ENCODE data around the gene AFP.

DNA sequence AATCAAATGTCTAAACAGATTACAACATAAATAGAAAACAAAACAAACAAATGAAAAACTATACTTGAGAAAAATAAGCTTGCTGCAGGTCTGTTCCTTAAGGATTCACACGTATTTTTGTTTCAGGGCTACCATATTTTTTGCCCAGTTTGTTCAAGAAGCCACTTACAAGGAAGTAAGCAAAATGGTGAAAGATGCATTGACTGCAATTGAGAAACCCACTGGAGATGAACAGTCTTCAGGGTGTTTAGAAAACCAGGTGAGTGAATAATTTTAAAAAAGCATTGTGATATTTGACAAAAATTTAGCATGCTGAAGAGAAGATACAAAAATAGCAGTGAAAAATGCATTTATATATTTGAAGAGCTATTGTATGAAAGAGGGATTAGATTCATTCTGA, 2.0 kb downstream of the AFP start:
- no peak for TF ChIP-seq POLR2A (IDR thresholded peaks at IDR 0.05)
- TF ChIP-seq, protein P1, sequence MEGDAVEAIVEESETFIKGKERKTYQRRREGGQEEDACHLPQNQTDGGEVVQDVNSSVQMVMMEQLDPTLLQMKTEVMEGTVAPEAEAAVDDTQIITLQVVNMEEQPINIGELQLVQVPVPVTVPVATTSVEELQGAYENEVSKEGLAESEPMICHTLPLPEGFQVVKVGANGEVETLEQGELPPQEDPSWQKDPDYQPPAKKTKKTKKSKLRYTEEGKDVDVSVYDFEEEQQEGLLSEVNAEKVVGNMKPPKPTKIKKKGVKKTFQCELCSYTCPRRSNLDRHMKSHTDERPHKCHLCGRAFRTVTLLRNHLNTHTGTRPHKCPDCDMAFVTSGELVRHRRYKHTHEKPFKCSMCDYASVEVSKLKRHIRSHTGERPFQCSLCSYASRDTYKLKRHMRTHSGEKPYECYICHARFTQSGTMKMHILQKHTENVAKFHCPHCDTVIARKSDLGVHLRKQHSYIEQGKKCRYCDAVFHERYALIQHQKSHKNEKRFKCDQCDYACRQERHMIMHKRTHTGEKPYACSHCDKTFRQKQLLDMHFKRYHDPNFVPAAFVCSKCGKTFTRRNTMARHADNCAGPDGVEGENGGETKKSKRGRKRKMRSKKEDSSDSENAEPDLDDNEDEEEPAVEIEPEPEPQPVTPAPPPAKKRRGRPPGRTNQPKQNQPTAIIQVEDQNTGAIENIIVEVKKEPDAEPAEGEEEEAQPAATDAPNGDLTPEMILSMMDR (IDR thresholded peaks at IDR 0.05), result no peak
